Loucy (cell line): ENCODE measurements around the gene NUP54.

Experiments
- H2AFZ ChIP-seq: fragments of 200-600 bp; sonication (generic); 2 replicates; pipeline ENCODE4 v1.6.0; 2016; ENCODE audit warnings: antibody characterized with exemption, mild to moderate bottlenecking, low read length, moderate library complexity
- H3F3A ChIP-seq: fragments of 200-600 bp; 2 replicates; pipeline ENCODE4 v1.6.0; 2016; ENCODE audit warnings: antibody characterized with exemption, low read depth, mild to moderate bottlenecking
- H3K27me3 ChIP-seq: fragments of 200-600 bp; sonication (generic); 2 replicates; pipeline ENCODE4 v1.6.1; 2014; ENCODE audit warnings: low read length, mild to moderate bottlenecking; ENCODE audit not compliant: insufficient read depth, poor library complexity, severe bottlenecking
- H3K36me3 ChIP-seq: fragments of 200-600 bp; sonication (generic); 2 replicates; pipeline ENCODE4 v1.6.1; 2016; ENCODE audit warnings: low read length; ENCODE audit not compliant: insufficient read depth
- H3K4me1 ChIP-seq: fragments of 200-600 bp; sonication (generic); 2 replicates; pipeline ENCODE4 v1.5.1; 2014; ENCODE audit warnings: low read length, mild to moderate bottlenecking; ENCODE audit not compliant: insufficient read depth, poor library complexity, severe bottlenecking
- H3K4me2 ChIP-seq: fragments of 200-600 bp; sonication (generic); 2 replicates; pipeline ENCODE4 v1.6.0; 2014; ENCODE audit warnings: antibody characterized with exemption, low read length, low read depth, mild to moderate bottlenecking; ENCODE audit not compliant: poor library complexity, severe bottlenecking
- H3K4me3 ChIP-seq: fragments of 200-600 bp; sonication (generic); 2 replicates; pipeline ENCODE4 v1.5.1; 2014; ENCODE audit warnings: low read length, mild to moderate bottlenecking, mixed read lengths; ENCODE audit not compliant: poor library complexity, severe bottlenecking
- H3K79me2 ChIP-seq: fragments of 200-600 bp; sonication (generic); 2 replicates; pipeline ENCODE4 v1.6.1; 2014; ENCODE audit warnings: low read length; ENCODE audit not compliant: insufficient read depth
- H3K9ac ChIP-seq: fragments of 200-600 bp; sonication (generic); 2 replicates; pipeline ENCODE4 v1.6.0; 2014; ENCODE audit warnings: mild to moderate bottlenecking, low read depth, low read length, moderate library complexity; ENCODE audit not compliant: poor library complexity, severe bottlenecking
- H3K9me2 ChIP-seq: fragments of 200-600 bp; sonication (generic); replicated peaks from 2 replicates; pipeline ENCODE4 v1.6.1; 2016; ENCODE audit warnings: low read depth, low read length, mixed read lengths
- H3K9me3 ChIP-seq: fragments of 200-600 bp; sonication (generic); 2 replicates; pipeline ENCODE4 v1.6.1; 2014; ENCODE audit warnings: mild to moderate bottlenecking, antibody characterized with exemption, low read length, low read depth; ENCODE audit not compliant: insufficient read depth
- H4K20me1 ChIP-seq: fragments of 200-600 bp; sonication (generic); 2 replicates; pipeline ENCODE4 v1.6.0; 2014; ENCODE audit warnings: antibody characterized with exemption, low read length, mild to moderate bottlenecking; ENCODE audit not compliant: insufficient read depth, poor library complexity, severe bottlenecking
- EZH2phosphoT487 ChIP-seq: fragments of 200-600 bp; IDR thresholded peaks from 2 replicates; pipeline ENCODE4 v1.6.1; 2018; ENCODE audit warnings: antibody characterized with exemption, mild to moderate bottlenecking, moderate library complexity, borderline replicate concordance
- TF ChIP-seq, protein P1 (sequence below): fragments of 200-600 bp; sonication (generic); conservative IDR thresholded peaks from 2 replicates; pipeline ENCODE4 v1.5.1; 2014; ENCODE audit warnings: mild to moderate bottlenecking, antibody characterized with exemption, low read length

Gene NUP54

DNA sequence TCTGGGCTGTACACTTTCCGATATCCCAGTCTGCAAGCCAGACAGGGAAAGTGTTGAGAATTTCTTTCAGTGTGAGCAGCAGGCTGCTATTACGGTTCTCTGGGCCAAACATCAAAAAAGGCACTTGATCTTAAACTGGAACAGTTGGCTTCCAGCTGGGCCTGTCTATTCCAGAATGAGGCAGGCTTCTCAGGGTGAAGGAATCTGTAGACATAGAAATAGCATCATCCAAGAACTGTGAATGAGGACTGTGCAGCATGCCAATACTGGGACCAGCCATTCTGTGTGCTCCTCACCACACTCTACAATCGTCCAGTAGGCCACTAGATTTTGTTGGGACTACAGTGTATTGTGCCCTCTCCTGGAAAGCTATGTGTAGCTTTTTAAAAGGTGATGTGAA is 42.5 kb downstream of the NUP54 start:
- Histone ChIP-seq H4K20me1 (no peaks in the 10 kb centered on the region), H3K9ac (no peak overlapping the region), H3F3A (no peaks in the 10 kb centered on the region), H3K9me3 (no peaks in the 10 kb centered on the region), H3K4me1 (no peaks in the 10 kb centered on the region), H3K4me2 (no peak overlapping the region), H3K36me3 (no peaks in the 10 kb centered on the region), H3K4me3 (no peak overlapping the region), H2AFZ (no peak overlapping the region), H3K9me2 (no peaks in the 10 kb centered on the region), H3K27me3 (no peaks in the 10 kb centered on the region), H3K79me2 (no peaks in the 10 kb centered on the region)
- no peak for TF ChIP-seq EZH2phosphoT487
- TF ChIP-seq, protein P1, sequence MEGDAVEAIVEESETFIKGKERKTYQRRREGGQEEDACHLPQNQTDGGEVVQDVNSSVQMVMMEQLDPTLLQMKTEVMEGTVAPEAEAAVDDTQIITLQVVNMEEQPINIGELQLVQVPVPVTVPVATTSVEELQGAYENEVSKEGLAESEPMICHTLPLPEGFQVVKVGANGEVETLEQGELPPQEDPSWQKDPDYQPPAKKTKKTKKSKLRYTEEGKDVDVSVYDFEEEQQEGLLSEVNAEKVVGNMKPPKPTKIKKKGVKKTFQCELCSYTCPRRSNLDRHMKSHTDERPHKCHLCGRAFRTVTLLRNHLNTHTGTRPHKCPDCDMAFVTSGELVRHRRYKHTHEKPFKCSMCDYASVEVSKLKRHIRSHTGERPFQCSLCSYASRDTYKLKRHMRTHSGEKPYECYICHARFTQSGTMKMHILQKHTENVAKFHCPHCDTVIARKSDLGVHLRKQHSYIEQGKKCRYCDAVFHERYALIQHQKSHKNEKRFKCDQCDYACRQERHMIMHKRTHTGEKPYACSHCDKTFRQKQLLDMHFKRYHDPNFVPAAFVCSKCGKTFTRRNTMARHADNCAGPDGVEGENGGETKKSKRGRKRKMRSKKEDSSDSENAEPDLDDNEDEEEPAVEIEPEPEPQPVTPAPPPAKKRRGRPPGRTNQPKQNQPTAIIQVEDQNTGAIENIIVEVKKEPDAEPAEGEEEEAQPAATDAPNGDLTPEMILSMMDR: no peak

DNA sequence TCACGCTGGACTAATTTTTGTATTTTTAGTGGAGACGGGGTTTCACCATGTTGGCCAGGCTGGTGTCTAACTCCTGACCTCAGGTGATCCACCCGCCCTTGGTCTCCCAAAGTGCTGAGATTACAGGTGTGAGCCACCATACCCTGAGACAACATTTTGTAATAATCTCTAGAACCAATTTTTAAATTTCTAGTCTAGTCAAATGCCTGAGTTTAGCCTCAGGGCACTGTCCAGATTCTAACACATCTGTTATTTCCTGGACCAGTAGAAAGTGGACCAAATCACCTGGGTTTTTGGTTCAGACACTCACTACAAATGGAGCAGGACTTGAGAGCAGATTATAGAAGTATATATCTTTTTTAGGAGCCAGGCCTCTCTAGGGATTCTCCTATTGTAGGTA is 52.1 kb downstream of the NUP54 start:
- H3F3A ChIP-seq: no peaks in the 10 kb centered on the region
- no peaks in the 10 kb centered on the region for H3K79me2 ChIP-seq
- H2AFZ ChIP-seq: no peak overlapping the region
- no peaks in the 10 kb centered on the region for H3K4me1 ChIP-seq
- no peak overlapping the region for H3K4me2 ChIP-seq
- no peak overlapping the region for H3K9ac ChIP-seq
- no peaks in the 10 kb centered on the region for H3K9me2 ChIP-seq
- no peak overlapping the region for H3K4me3 ChIP-seq
- H4K20me1 ChIP-seq: no peaks in the 10 kb centered on the region
- H3K9me3 ChIP-seq: no peaks in the 10 kb centered on the region
- H3K36me3 ChIP-seq: no peaks in the 10 kb centered on the region
- H3K27me3 ChIP-seq: no peaks in the 10 kb centered on the region
- no peak for TF ChIP-seq EZH2phosphoT487
- TF ChIP-seq, protein P1: no peak

DNA sequence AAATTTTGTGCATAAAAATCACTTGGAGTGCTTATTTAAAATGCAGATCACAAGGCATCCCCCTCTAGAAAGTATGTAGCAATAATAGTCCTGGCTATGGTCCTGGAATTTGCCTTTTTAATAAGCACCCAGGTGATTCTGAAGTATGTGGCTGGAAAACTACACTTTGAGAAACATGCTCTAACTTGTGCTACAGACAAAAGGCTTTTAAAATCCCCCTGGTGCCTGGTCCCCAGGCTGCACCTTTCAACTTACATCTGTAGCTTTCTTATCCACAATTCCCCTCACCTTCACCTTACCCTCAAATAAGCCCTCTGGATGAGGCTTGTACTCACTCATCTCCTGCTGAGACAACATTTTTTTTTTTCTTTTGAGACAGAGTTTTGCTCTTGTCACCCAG is 52.6 kb downstream of the NUP54 start:
- TF ChIP-seq EZH2phosphoT487: no peak
- TF ChIP-seq, protein P1: no peak
- H3K27me3 ChIP-seq: no peaks in the 10 kb centered on the region
- no peaks in the 10 kb centered on the region for H3F3A ChIP-seq

More for the DNA sequence above, 52.6 kb downstream of the NUP54 start:
- Histone ChIP-seq H3K9ac (no peak overlapping the region), H3K4me1 (no peaks in the 10 kb centered on the region), H3K79me2 (no peaks in the 10 kb centered on the region), H4K20me1 (no peaks in the 10 kb centered on the region), H3K4me3 (no peak overlapping the region), H3K9me2 (no peaks in the 10 kb centered on the region), H3K4me2 (no peak overlapping the region), H3K9me3 (no peaks in the 10 kb centered on the region), H3K36me3 (no peaks in the 10 kb centered on the region), H2AFZ (no peak overlapping the region)
